ENCODE results near the gene SYDE1.

The SYDE1 gene

GRCh38 chr19:15124572-15125231 is 17.5 kb downstream of the SYDE1 start:
- no peak for DNase-seq (ENCODE audit: low read depth)

- peak; percentile 97 for DNase-seq (ENCODE audit: low read depth)
Measured at GRCh38 chr19:15125232-15126067, 18.2 kb downstream of the SYDE1 start.

GRCh38 chr19:15126131-15126910 is 19.1 kb downstream of the SYDE1 start:
- no peak for DNase-seq (ENCODE audit: low read depth)

DNA sequence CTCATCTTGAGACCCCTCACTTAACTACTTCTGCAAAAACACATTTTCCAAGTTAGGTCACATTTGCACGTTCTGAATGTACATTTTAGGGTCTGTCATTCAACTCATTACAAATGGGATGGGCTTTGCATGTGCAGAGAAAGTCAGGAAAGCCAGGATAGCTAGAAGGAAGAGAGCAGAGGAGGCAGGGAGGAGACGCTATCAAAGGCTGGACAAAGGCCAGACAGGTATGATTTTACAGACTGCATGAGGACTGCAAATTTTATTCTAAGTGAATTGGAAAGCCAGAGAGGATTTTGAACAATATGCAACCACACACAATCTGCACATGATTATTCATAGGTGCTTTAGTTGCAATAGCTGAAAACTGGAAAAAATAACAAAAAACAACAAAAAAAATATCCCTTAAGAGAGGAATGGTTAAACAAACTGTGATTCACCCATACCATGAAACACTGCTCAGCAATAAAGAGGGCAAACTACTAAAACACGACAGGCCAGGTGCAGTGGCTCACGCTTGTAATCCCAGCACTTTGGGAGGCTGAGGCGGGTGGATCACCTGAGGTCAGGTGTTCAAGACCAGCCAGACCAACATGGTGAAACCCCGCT is 21.1 kb downstream of the SYDE1 start:
- DNase-seq (ENCODE audit: low read depth), result no peak

- DNase-seq (ENCODE audit: low read depth), result no peak
Measured at GRCh38 chr19:15129856-15130585, 22.8 kb downstream of the SYDE1 start.

- DNase-seq (ENCODE audit: low read depth), result no peak
Measured at GRCh38 chr19:15136234-15136954, 29.2 kb downstream of the SYDE1 start.

DNA sequence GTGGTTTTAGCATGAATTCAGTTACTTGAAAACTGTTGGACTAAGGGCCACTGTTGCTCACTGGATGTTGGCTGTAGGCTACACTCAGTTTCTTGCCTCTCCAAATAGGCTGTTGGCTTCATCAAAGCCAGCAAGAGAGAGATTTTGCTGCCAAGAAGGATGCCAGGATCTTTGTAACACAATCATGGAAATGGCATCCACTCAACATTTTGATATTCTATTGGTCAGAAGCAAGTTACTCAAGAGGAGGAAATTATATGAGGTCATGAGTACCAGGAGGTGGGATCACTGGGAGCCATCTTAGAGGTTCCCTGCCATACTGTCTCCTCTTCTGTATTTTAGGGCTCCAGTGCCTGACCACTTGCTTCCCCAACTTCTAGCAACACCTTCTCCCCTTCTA is 30.6 kb downstream of the SYDE1 start:
- DNase-seq (ENCODE audit: low read depth), result no peak

GRCh38 chr19:15138427-15138826 is 31.2 kb downstream of the SYDE1 start:
- no peak for DNase-seq (ENCODE audit: low read depth)

DNA sequence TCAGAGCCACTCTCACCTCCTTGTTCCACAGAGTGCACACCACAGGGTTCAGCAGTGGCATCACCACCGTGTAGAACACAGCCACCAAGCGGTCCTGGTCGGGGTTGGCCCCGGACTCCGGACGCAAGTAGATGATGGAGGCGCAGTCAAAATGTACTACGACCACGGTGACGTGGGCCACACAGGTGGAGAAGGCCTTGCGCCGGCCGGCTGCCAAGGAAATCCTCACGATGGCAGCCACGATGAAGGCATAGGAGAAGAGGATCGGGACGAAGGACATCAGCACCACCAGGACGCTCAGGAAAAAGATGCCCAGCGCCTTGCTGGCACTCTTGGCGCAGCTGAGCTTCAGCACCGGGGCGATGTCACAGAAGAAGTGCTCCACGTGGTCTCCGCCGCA is 33.9 kb downstream of the SYDE1 start:
- no peak for DNase-seq (ENCODE audit: low read depth)

GRCh38 chr19:15142313-15142712 is 35.1 kb downstream of the SYDE1 start:
- DNase-seq (ENCODE audit: low read depth), result no peak

DNA sequence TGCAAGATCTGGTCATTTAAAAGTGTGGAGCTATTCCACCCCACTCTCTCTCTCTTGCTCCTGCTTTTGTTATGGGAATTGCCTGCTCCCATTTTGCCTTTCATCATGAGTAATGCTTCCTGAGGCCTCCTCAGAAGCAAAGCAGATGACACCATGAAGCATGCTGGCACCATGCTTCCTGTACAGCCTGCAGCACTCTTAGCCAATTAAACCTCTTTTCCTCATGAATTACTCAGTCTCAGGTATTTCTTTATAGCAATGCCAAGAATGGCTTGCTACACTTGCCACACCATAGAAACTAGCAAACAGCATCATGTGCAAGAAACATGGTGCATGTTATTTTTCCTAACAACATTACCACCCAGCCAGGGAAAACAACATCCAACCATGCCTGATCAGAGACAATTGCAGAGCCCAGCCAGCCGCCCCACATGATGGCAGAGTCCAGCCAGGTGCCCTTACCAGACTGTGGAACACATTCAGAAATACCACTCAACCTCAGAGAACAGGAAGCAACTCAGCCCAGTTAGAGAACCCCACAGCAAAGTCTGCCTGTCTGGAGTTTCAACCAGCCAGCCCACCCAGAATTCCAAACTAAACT is 36.9 kb downstream of the SYDE1 start:
- no peak for DNase-seq (ENCODE audit: low read depth)

DNA sequence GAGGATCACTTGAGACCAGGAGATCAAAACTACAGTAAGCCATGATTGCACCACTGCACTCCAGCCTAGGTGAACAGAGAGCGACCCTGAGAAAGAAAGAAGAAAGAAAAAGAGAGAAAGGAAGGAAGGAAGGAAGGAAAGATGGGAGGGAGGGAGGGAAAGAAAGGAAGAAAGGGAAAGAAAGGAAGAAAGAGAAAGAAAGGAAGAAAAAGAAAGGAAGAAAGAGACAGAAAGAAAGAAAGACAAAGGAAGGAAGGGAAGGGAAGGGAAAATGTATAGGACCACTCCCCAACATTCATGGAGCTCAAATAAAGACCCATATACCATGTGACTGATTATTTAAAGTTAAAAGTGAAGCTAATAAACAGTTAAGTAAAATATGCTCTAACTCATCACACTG is 39.9 kb downstream of the SYDE1 start:
- no peak for DNase-seq (ENCODE audit: low read depth)

DNA sequence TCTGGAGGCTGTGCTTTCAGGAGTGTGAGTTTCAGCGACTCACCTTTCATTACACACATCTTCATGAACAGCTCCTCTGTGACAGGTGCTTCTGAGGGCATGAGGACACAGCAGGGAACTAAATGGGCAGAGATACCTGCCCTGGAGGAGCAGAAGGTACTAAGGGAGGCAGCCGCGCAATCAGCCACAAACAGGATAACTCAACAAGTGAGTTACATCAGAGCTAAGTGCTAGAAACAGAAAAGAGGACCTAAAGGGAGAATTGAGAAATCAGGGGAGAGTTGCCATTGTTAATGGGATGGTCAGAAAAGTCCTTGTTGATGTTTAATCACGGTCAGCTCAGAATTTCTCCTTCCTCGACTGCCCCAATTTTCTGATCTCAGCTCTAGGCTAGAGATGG is 42.5 kb downstream of the SYDE1 start:
- DNase-seq (ENCODE audit: low read depth), result no peak

DNA sequence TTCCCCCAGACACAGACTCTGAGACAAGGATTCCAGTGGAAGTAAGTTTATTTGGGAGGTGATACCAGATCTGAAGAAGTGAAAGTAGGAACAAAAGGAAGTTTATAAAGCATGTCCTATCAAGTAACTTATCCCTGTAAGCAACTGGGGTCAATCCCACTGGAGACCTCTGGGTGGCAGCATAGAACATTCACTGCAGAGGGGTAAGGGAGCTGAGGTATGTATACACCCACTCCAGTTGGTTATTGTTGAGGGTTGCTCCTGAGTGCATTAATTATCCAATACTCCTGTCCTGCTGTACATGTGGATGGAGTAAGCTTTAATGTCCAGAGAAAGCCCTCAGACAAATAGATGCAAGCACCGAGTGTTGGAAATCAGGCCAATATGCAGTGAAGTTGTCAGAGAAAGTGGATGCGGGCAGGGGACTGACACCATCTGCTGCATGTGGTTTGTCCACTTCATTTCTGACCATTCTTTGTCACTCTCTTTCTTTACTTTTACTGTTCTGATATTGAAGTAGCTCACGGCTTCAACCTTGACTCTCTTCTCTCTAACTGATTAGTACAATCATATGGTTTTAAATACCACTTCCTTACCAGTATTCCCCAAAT is 46.9 kb downstream of the SYDE1 start:
- DNase-seq (ENCODE audit: low read depth), result no peak

- DNase-seq (ENCODE audit: low read depth), result no peak
Measured at GRCh38 chr19:15155296-15155695, 48.1 kb downstream of the SYDE1 start.

DNA sequence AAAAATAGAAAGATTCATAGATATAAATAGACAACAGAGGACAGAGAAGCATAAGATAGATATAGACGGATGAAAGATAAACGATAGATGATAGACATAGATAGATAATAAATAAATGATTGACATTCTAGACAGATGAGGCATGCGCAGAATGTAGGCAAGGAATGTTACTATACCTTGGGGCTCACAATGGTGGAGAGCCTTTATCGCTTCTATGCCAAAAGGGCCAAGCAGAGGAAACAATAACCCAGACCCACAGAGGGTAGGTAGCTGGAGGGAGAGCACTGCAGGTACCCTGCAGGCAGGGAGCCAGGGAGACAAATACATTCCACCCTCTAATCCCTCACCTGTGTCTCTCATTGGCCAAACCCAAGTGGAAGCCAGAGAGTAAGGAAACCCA is 49.2 kb downstream of the SYDE1 start:
- DNase-seq (ENCODE audit: low read depth), result no peak

- no peak for DNase-seq (ENCODE audit: low read depth)
Measured at GRCh38 chr19:15159251-15159650, 52.0 kb downstream of the SYDE1 start.

DNA sequence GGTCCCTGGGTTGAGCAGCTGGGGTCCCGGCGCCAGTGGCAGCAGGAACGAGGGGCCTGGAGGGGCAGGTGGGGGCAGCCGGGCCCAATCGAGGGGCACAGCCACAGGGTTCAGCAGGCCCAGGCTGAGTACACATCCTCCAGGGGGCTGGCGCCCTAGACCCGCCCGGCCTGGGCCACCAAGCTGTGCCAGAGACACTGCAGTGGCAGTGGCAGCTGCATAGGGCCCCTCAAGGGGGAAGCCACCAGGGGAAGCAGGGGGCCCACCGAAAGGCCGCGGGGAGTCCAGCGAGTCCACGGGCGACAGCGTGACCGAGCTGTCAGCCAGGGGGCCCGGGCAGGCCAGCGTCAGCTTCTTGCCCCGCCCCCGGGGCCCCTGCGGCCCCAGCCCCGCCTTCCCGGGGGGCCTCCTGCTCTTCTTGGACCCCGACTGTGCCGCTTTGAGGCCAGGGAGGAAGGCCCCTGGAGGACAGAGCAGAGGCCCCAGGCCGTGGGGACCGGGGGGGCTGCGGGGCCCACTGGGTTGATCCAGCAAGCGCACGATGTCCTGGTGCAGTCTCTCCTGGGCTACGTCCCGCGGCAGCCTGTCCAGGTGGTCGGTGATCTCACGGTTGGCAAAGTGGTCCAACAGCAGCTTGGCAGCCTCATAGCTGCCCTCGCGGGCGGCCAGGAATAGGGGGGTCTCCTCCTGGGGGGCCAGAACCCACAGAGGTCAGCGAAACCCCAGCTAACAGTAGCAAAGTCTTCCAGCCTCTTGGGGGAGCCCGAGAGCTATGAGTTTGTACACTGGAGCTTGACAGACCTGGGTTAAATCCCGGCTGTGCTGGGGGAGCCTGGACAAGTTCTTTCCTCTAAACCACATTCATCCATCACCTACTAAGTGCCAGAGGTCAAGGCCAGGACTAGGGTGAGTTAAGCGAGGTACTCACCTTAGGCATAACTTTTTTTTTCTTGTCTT is 54.1 kb downstream of the SYDE1 start:
- DNase-seq (ENCODE audit: low read depth), result no peak

All from activated gamma-delta T cell treated with anti-CD3 and anti-CD28 coated beads, Interleukin-2, amount 50 U/mL, for 16 hours (primary cell).